Heart left ventricle (tissue), 16 donors: Measurements from ENCODE around the gene NINJ2. TPM values are rescaled to one million over a fixed set of nuclear protein-coding genes. Genes with fewer than 3 reads are reported as not detected.

Experiments used
- ATAC-seq, 4 donors: fragments of 200-7000 bp; cut with Tn5 transposase; one replicate each; pipeline ENCODE4 v1.9.1; 2020 to 2022; ENCODE audit warnings: moderate library complexity in 4 of 4, mild to moderate bottlenecking in 3 of 4, moderate number of reproducible peaks in 1 of 4
- DNase-seq, 5 donors: peaks; one replicate each; pipeline ENCODE4 v3.0.0-alpha.2; 2020
- H3K27ac ChIP-seq, 12 donors: fragments of 200-600 bp; sonication (generic) in 4 of 12; one replicate each; pipeline versions ENCODE4 v1.5.0 to v1.8.0; 2016 to 2022; ENCODE audit warnings: mild to moderate bottlenecking in 2 of 12
- H3K27me3 ChIP-seq, 9 donors: fragments of 200-600 bp; sonication (generic) in 2 of 9; one replicate each; pipeline versions ENCODE4 v1.5.1 to v1.8.0; 2016 to 2022; ENCODE audit warnings: mild to moderate bottlenecking in 3 of 9
- H3K36me3 ChIP-seq, 9 donors: fragments of 200-600 bp; sonication (generic) in 2 of 9; one replicate each; pipeline versions ENCODE4 v1.5.0 to v1.8.0; 2018 to 2022; ENCODE audit warnings: mild to moderate bottlenecking in 2 of 9
- H3K4me1 ChIP-seq, 12 donors: fragments of 200-600 bp; sonication (generic) in 4 of 12; one replicate each; pipeline versions ENCODE4 v1.5.0 to v1.8.0; 2016 to 2022; ENCODE audit warnings: mild to moderate bottlenecking in 3 of 12
- H3K4me3 ChIP-seq, 12 donors: fragments of 200-600 bp; sonication (generic) in 4 of 12; one replicate each; pipeline versions ENCODE4 v1.5.0 to v1.8.0; 2017 to 2022; ENCODE audit warnings: mild to moderate bottlenecking in 9 of 12, moderate library complexity in 4 of 12
- H3K9me3 ChIP-seq, 12 donors: fragments of 200-600 bp; sonication (generic) in 4 of 12; one replicate each; pipeline versions ENCODE4 v1.5.0 to v1.8.0; 2016 to 2022; ENCODE audit warnings: mild to moderate bottlenecking in 1 of 12
- POLR2A ChIP-seq, 2 donors: fragments of 450-650 bp; IDR thresholded peaks; one replicate each; pipeline ENCODE4 v1.6.1; 2017; ENCODE audit warnings: antibody characterized with exemption in 2 of 2, mild to moderate bottlenecking in 2 of 2, moderate library complexity in 2 of 2
- WGBS, 4 donors: extraction: QIAGEN DNeasy Blood & Tissue Kit in 2 of 4; methylation state at CpG; one replicate each; pipeline versions ENCODE4 v1.1.5 to v1.1.7; 2013 to 2018; 5-methylcytosine and 5-hydroxymethylcytosine counted together
- intact Hi-C, 10 donors: fragments of 100-400 bp; cut with DNase I; formaldehyde crosslinking; loops; one replicate each; pipeline versions ENCODE4 v1.11.1 to v1.14.2; 2022
- polyA plus RNA-seq, 2 donors: library from polyadenylated mRNA; stranded (reverse); fragments of 200-250 nt; gene quantifications; one replicate each; pipeline ENCODE4 v1.2.3, GENCODE V29; 2013
- total RNA-seq, 9 donors: library from RNA; depleted of rRNA in 2 of 9; stranded (reverse); fragments of >200 nt in 2 of 9; fragmentation: NEBNext Ultra II Directional in 3 of 9; extraction: Animal tissue kit (Norgen Biotek cat#: 25700) in 3 of 9; gene quantifications; one replicate each; pipeline versions ENCODE4 v1.1.0 to v1.2.4, GENCODE V29; 2016 to 2023
- TF ChIP-seq, protein P1 (sequence below), 12 donors: fragments of 200-600 bp; sonication (generic) in 4 of 12; IDR thresholded peaks; one replicate each; pipeline versions ENCODE4 v1.5.0 to v1.8.0; 2018 to 2022; ENCODE audit warnings: antibody characterized with exemption in 12 of 12, mild to moderate bottlenecking in 5 of 12
- donor health status: ischemic (EF 13 %, LVEDD 7.1; RV severe dilation, severe dysfunction).
- donor health status: healthy with polysubstance abuse.
- donor health status: DM: no; HTN: yes; CAD: no.
- donor health status: DM: no; HTN: no; CAD: no.
- donor health status: ischemic (EF 25% LVEDD 6.9; RV normal size, moderate dysfunction).
- donor health status: ischemic (EF 25% LVEDD 5.7; RV mildly dilated, moderate dysfunction).
- donor health status: healthy.
- donor health status: DM: yes; HTN: yes; CAD: no.
- donor health status: ischemic (EF 35%, LVEDD 5.7; RV mildly dilated, moderate dysfunction).
- donor health status: nonischemic (EF 11% LVEDD 7.7; RV severe dilation, severe dysfunction).
- donor health status: DM: yes; HTN: yes; CAD: no.
- donor health status: PGD.
- donor health status: ischemic (EF 29% LVEDD 5.4; RV normal size, mild dysfunction).
- donor health status: nonischemic (EF 23%, LVEDD 6.1; RV moderate dilation, normal function).

NINJ2 gene
- total and polyA plus RNA-seq, 11 donors, result 2.8 to 15.0 (median 5.2) TPM

DNA sequence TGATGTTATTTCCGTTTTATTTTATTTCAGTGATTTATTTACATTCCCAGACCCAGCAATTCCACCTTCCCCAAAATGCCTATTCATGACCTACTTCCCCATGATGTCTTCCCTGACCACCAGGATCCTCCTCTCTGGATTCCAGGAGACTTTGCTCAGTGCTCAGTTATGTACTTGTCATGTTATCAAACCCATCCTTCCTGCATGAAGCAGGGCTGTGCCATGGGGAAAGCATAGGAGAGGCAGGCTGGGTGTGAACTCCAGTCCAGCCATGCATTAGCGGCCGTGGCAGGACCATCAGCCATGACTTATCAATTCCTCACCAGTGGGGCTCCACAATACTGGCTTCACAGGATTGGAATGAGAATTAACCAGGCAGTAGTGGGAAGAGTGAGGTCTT is 145.7 kb downstream of the NINJ2 start:
- Histone ChIP-seq H3K9me3 (no peaks in the 10 kb centered on the region), H3K4me3 (no peak overlapping the region), H3K27ac (no peak overlapping the region), H3K27me3 (peaks cover 0 to 8% (median 0%) of the 10 kb centered on the region in 9 donors), H3K36me3 (no peaks in the 10 kb centered on the region), H3K4me1 (peaks cover 0 to 20% (median 5%) of the 10 kb centered on the region in 12 donors)
- 65 to 73% (median 70%) methylated on average over 3 of the region's 3 CpGs for WGBS, 4 donors
- no peak for TF ChIP-seq POLR2A (IDR thresholded peaks at IDR 0.05)
- TF ChIP-seq, protein P1, sequence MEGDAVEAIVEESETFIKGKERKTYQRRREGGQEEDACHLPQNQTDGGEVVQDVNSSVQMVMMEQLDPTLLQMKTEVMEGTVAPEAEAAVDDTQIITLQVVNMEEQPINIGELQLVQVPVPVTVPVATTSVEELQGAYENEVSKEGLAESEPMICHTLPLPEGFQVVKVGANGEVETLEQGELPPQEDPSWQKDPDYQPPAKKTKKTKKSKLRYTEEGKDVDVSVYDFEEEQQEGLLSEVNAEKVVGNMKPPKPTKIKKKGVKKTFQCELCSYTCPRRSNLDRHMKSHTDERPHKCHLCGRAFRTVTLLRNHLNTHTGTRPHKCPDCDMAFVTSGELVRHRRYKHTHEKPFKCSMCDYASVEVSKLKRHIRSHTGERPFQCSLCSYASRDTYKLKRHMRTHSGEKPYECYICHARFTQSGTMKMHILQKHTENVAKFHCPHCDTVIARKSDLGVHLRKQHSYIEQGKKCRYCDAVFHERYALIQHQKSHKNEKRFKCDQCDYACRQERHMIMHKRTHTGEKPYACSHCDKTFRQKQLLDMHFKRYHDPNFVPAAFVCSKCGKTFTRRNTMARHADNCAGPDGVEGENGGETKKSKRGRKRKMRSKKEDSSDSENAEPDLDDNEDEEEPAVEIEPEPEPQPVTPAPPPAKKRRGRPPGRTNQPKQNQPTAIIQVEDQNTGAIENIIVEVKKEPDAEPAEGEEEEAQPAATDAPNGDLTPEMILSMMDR (IDR thresholded peaks at IDR 0.05), result no peak
- ATAC-seq (no peak), DNase-seq (no peak)
- intact Hi-C loops, result no loop called here

Other genes starting within 250 kb of the NINJ2 start
- 10 to 100 TPM; 19.3 to 59.4 (median 31.5) TPM for gene B4GALNT3, start 203.5 kb downstream of the NINJ2 start, total RNA-seq
- 10 to 100 TPM; 34.6 to 38.7 TPM for gene B4GALNT3, start 203.5 kb downstream of the NINJ2 start, polyA plus RNA-seq
- gene WNK1, start 89.1 kb upstream of the NINJ2 start, total RNA-seq, result 100 to 1,000 TPM; 247 to 373 (median 302) TPM
- 100 to 1,000 TPM in 1 of 2 donors, 10 to 100 TPM in 1; 59.9 to 247 TPM for gene WNK1, start 89.1 kb upstream of the NINJ2 start, polyA plus RNA-seq